HepG2 (cell line): ENCODE results near the gene CHST14. TPM values are rescaled to one million over a fixed set of nuclear protein-coding genes. Genes with fewer than 3 reads are reported as not detected.
A peak's percentile ranks its signal among the peaks of the same experiment; 100 is the strongest.

Experiments used
- ATAC-seq: fragments of 200-7000 bp; cut with Tn5 transposase; 3 replicates; pipeline ENCODE4 v1.9.1; 2020; ENCODE audit warnings: mild to moderate bottlenecking, moderate library complexity
- BruUV-seq: library from RNA; stranded (reverse); fragments of 400-500 nt; replicated peaks from 2 replicates; lab custom pipeline; 2021; lab: Mats Ljungman, UMichigan
- CTCF ChIA-PET: fragments of 300-600 bp; formaldehyde crosslinking; extraction: SDS; loops from one replicate; lab custom pipeline; 2021; ENCODE audit warnings: low total read pairs, inconsistent platforms, low intra/inter-chr PET ratio; lab: Yijun Ruan, JAX
- POLR2A ChIA-PET: fragments of 350-600 bp; sonication (Branson Sonifier 250); formaldehyde crosslinking; loops from one replicate; lab custom pipeline; 2020; ENCODE audit warnings: antibody characterized with exemption, inconsistent platforms; lab: Yijun Ruan, JAX
- DNase-seq: peaks from one replicate; pipeline ENCODE4 v3.0.0-alpha.2; 2015; ENCODE audit warnings: low spot score
- FAIRE-seq: peaks from 3 replicates; lab custom pipeline; 2011; peaks lifted over from hg19 to GRCh38; lab: Jason Lieb, UNC
- H2AFZ ChIP-seq: one replicate; pipeline ENCODE4 v1.6.1; 2011; ENCODE audit warnings: low read length, inconsistent platforms
- H3K27ac ChIP-seq: fragments of 300-600 bp; 3 replicates; pipeline ENCODE4 v1.8.0; 2011; ENCODE audit warnings: mixed run types, mild to moderate bottlenecking, mixed read lengths, low read length, inconsistent platforms; ENCODE audit not compliant: insufficient read depth; ENCODE audit errors: extremely low read length
- H3K27me3 ChIP-seq, 2 experiments: fragments of 200-600 bp in 1 of 2; 2 replicates in 1 of 2; 3 replicates in 1 of 2; pipeline versions ENCODE4 v1.6.0 to v1.8.0; 2011; ENCODE audit warnings: low read length in 2 of 2, mild to moderate bottlenecking in 2 of 2, moderate library complexity in 2 of 2, inconsistent platforms in 1 of 2; ENCODE audit not compliant: insufficient read depth in 2 of 2, control insufficient read depth in 1 of 2
- H3K36me3 ChIP-seq, 2 experiments: fragments of 200-600 bp in 1 of 2; replicated peaks in 1 of 2; 2 replicates in 1 of 2; 3 replicates in 1 of 2; pipeline versions ENCODE4 v1.5.1 to v1.8.0; 2011; ENCODE audit warnings: low read length in 2 of 2, inconsistent platforms in 1 of 2; ENCODE audit not compliant: insufficient read depth in 2 of 2, control insufficient read depth in 1 of 2
- H3K4me1 ChIP-seq: 2 replicates; pipeline ENCODE4 v1.5.1; 2012; ENCODE audit warnings: low read length, inconsistent platforms; ENCODE audit not compliant: insufficient read depth
- H3K4me2 ChIP-seq: 2 replicates; pipeline ENCODE4 v1.6.0; 2011; ENCODE audit warnings: low read depth, low read length, inconsistent platforms
- H3K4me3 ChIP-seq, 3 experiments: fragments of 200-600 bp in 1 of 3; sonication (generic), shearing (Covaris generic) in 1 of 3; replicated peaks in 1 of 3; 2 replicates each; pipeline ENCODE4 v1.5.1; 2011 to 2016; ENCODE audit warnings: low read length in 3 of 3, inconsistent platforms in 2 of 3, low read depth in 2 of 3, mild to moderate bottlenecking in 2 of 3, control low read depth in 1 of 3, mixed read lengths in 1 of 3; ENCODE audit not compliant: insufficient read depth in 1 of 3
- H3K79me2 ChIP-seq: one replicate; pipeline ENCODE4 v1.6.1; 2011; ENCODE audit warnings: low read length, inconsistent platforms; ENCODE audit not compliant: insufficient read depth
- H3K9ac ChIP-seq: 2 replicates; pipeline ENCODE4 v1.6.0; 2011; ENCODE audit warnings: mild to moderate bottlenecking, low read depth, low read length, inconsistent platforms; ENCODE audit not compliant: insufficient read depth
- H3K9me3 ChIP-seq: 2 replicates; pipeline ENCODE4 v1.5.1; 2012; ENCODE audit warnings: mild to moderate bottlenecking, low read length
- H4K20me1 ChIP-seq: 2 replicates; pipeline ENCODE4 v1.6.0; 2011; ENCODE audit warnings: inconsistent platforms, mild to moderate bottlenecking, low read length, moderate library complexity; ENCODE audit not compliant: insufficient read depth
- AGO1 ChIP-seq: fragments of 200-400 bp; formaldehyde crosslinking; IDR thresholded peaks from 2 replicates; pipeline ENCODE4 v1.6.1; 2017; ENCODE audit warnings: mild to moderate bottlenecking, low read depth, low read length, moderate library complexity; ENCODE audit not compliant: poor library complexity, severe bottlenecking
- KLF11 ChIP-seq: IDR thresholded peaks from 2 replicates; pipeline ENCODE4 v1.6.1; 2016; ENCODE audit warnings: missing compliant biosample characterization
- MATR3 ChIP-seq: sonication (generic); formaldehyde crosslinking; IDR thresholded peaks from 2 replicates; pipeline ENCODE4 v1.4.0; 2020; ENCODE audit warnings: missing genetic modification reagents
- RFX5 ChIP-seq: IDR thresholded peaks from 2 replicates; pipeline ENCODE4 v1.6.1; 2011; ENCODE audit warnings: low read depth, low read length, improper control_type of control experiment
- TCF7L2 ChIP-seq: IDR thresholded peaks from 2 replicates; pipeline ENCODE4 v1.6.1; 2011; ENCODE audit warnings: mild to moderate bottlenecking, low read depth, low read length, moderate library complexity
- TEAD3 ChIP-seq: optimal IDR thresholded peaks from 2 replicates; pipeline ENCODE3; 2016; ENCODE audit warnings: borderline replicate concordance
- YEATS4 ChIP-seq: sonication (generic); formaldehyde crosslinking; IDR thresholded peaks from 2 replicates; pipeline ENCODE4 v1.4.0; 2020; ENCODE audit warnings: missing genetic modification reagents, borderline replicate concordance
- YY1 ChIP-seq: IDR thresholded peaks from 2 replicates; pipeline ENCODE4 v1.6.1; 2011; ENCODE audit warnings: low read length, low read depth, moderate library complexity, mild to moderate bottlenecking; ENCODE audit not compliant: insufficient read depth, insufficient replicate concordance
- ZNF180 ChIP-seq: sonication (generic); formaldehyde crosslinking; IDR thresholded peaks from 2 replicates; pipeline ENCODE4 v1.4.0; 2020; ENCODE audit warnings: low read depth, missing genetic modification reagents, borderline replicate concordance
- ZNF431 ChIP-seq: sonication (generic); formaldehyde crosslinking; IDR thresholded peaks from 2 replicates; pipeline ENCODE4 v1.9.0; 2022; ENCODE audit warnings: missing genetic modification reagents, low read depth, mild to moderate bottlenecking, borderline replicate concordance
- ZNF558 ChIP-seq: sonication (generic); formaldehyde crosslinking; IDR thresholded peaks from 2 replicates; pipeline ENCODE4 v1.9.0; 2022; ENCODE audit warnings: mild to moderate bottlenecking, missing genetic modification reagents, borderline replicate concordance
- ZNF781 ChIP-seq: sonication (generic); formaldehyde crosslinking; IDR thresholded peaks from 2 replicates; pipeline ENCODE4 v1.5.1; 2020; ENCODE audit warnings: borderline replicate concordance, mild to moderate bottlenecking, missing genetic modification reagents; ENCODE audit errors: not compliant biosample characterization
- WGBS: methylation state at CpG from one replicate; pipeline ENCODE4 v1.1.6; 2017; ENCODE audit warnings: low lambda C conversion rate; 5-methylcytosine and 5-hydroxymethylcytosine counted together
- in situ Hi-C: cut with HindIII; loops from 2 replicates; pipeline ENCODE4 v1.10.0; 2017; ENCODE audit warnings: low pct_unique_long_range_greater_than_20kb; ENCODE audit not compliant: extremely low pct_ligation_motif_present
- intact Hi-C: fragments of 100-400 bp; cut with micrococcal nuclease; formaldehyde crosslinking; loops from one replicate; pipeline ENCODE4 v1.10.0; 2022; ENCODE audit not compliant: unreplicated experiment
- polyA plus RNA-seq, 8 experiments: library from polyadenylated mRNA; depleted of rRNA in 3 of 8; stranded (reverse) in 7 of 8; unstranded in 1 of 8; fragments of >200 nt; fragmentation: Illumina TruSeq in 4 of 8; extraction: Trizol in 4 of 8; gene quantifications; 2 replicates each; pipeline versions ENCODE4 v1.2.1 to v1.2.3, GENCODE V29; 2011 to 2016; ENCODE audit warnings: low read depth in 4 of 8, missing spikeins in 1 of 8, mixed read lengths in 1 of 8; ENCODE audit not compliant: insufficient read depth in 1 of 8
- total RNA-seq, 5 experiments: library from RNA; depleted of rRNA; stranded (reverse); fragments of >200 nt; fragmentation: Illumina TruSeq; extraction: Trizol; gene quantifications; 2 replicates each; pipeline ENCODE4 v1.2.3, GENCODE V29; 2016; ENCODE audit warnings: low read depth in 1 of 5
- TF ChIP-seq, protein P1 (sequence below): sonication (generic); formaldehyde crosslinking; IDR thresholded peaks from 2 replicates; pipeline ENCODE4 v1.4.0; 2020; ENCODE audit warnings: missing genetic modification reagents, borderline replicate concordance

Gene CHST14
- total and polyA plus RNA-seq, 2 of the 13 experiments (the other 11 are each of a cell fraction or from before 2014, with no cell fraction given), result 8.9 to 12.4 TPM

DNA sequence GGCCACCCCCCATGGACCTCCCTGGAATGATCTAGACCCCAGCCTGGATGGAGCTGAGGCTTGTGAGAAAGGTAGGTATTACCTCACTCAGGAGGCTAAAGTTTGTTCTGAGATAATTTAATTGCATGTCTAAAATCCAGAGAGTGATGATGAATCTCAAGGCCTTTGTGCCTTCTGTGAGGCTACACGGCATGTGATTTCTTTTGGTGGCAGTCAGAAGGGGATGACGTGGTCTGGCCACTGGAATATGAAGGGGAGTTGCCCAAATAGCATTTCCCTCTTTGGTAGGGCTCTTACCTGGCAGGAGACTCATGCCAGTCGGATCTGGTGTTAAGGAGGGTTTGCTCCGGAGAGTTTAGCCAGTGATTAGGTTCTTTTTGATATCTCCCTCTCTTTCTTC, 27.5 kb upstream of the CHST14 start:
- no peak for DNase-seq
- TF ChIP-seq ZNF180 (CRISPR knock-in tag), result no peak
- TF ChIP-seq TEAD3, result peak; percentile 7
- no peak for TF ChIP-seq RFX5
- BruUV-seq, result no TSS peak
- WGBS, result 93% methylated on average over 4 of the region's 4 CpGs
- peak overlapping the region; percentile 70 for H3K4me2 ChIP-seq
- no peak overlapping the region for H3K4me3 ChIP-seq
- peaks cover 12% of the 10 kb centered on the region; the same call in 1 of the 2 replicates for H4K20me1 ChIP-seq
- peaks cover 2 to 18% of the 10 kb centered on the region in 2 experiments; a peak in 3 of 5 replicates for H3K27me3 ChIP-seq
- no peaks in the 10 kb centered on the region; a peak in 1 of 5 replicates for H3K36me3 ChIP-seq
- H3K9me3 ChIP-seq, result no peaks in the 10 kb centered on the region
- ChIA-PET CTCF (interaction anchor here (1.2 to 1.5 kb wide), 2 partner anchors 64 to 76 kb away, joined by 4 read pairs; no protein-coding TSS in a partner anchor), POLR2A (interaction anchor here (0.7 kb wide), 1 partner anchor 276 kb away, joined by 3 read pairs; no protein-coding TSS in a partner anchor)
- no peak overlapping the region for H2AFZ ChIP-seq
- intact Hi-C loops, result loop anchor here (5.0 kb wide), 1 partner anchor 64 kb away; no protein-coding TSS in a partner anchor
- H3K79me2 ChIP-seq, result peaks cover 52% of the 10 kb centered on the region
- H3K4me1 ChIP-seq, result peaks cover 46% of the 10 kb centered on the region
- in situ Hi-C loops, result loop anchor here (5.0 kb wide), 1 partner anchor 69 kb away; no protein-coding TSS in a partner anchor
- no peak for ATAC-seq
- no peak overlapping the region for H3K27ac ChIP-seq
- peak overlapping the region; percentile 23; the same call in 1 of the 2 replicates for H3K9ac ChIP-seq
- no peak for FAIRE-seq

DNA sequence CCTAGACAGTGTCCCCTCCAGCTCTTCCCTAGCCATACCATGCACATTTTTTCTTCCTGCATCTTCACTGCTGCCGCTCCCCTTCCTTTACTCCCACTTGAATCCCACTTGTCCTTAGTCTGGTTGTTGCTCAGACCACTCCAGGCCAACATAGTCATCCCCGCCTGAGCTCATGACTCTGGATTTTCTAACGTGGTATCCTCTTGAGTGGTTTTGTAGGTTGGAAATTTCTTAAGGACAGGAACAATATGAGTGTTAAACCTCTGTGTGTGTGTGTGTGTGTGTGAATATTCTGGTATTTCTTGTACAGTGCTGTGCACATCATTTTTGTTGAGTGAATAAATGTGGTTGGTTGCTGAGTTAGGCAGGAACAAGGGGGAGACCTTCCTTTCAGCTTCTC, 26.9 kb upstream of the CHST14 start:
- Histone ChIP-seq H3K9ac (no peak overlapping the region), H3K36me3 (no peaks in the 10 kb centered on the region; a peak in 1 of 5 replicates), H3K27ac (no peak overlapping the region), H3K27me3 (peaks cover 0 to 12% of the 10 kb centered on the region in 2 experiments; a peak in 2 of 5 replicates), H3K4me1 (peaks cover 46% of the 10 kb centered on the region), H3K79me2 (peaks cover 54% of the 10 kb centered on the region), H3K4me3 (no peak overlapping the region), H2AFZ (no peak overlapping the region), H3K4me2 (no peak overlapping the region), H3K9me3 (no peaks in the 10 kb centered on the region), H4K20me1 (peaks cover 12% of the 10 kb centered on the region; the same call in 1 of the 2 replicates)
- POLR2A ChIA-PET, result no interaction called here
- CTCF ChIA-PET, result interaction anchor here (1.5 kb wide), 1 partner anchor 63 kb away, joined by 4 read pairs; no protein-coding TSS in a partner anchor
- 95% methylated on average over 3 of the region's 3 CpGs for WGBS
- DNase-seq (no peak), FAIRE-seq (no peak), ATAC-seq (no peak)
- in situ Hi-C loops (loop anchor here (5.0 kb wide), 1 partner anchor 68 kb away; no protein-coding TSS in a partner anchor), intact Hi-C loops (loop anchor here (5.0 kb wide), 1 partner anchor 63 kb away; no protein-coding TSS in a partner anchor)
- no TSS peak for BruUV-seq
- TF ChIP-seq ZNF781 (CRISPR knock-in tag) (no peak), AGO1 (no peak), ZNF558 (CRISPR knock-in tag) (no peak), ZNF431 (no peak), TEAD3 (no peak), YY1 (no peak), MATR3 (CRISPR knock-in tag) (no peak), TCF7L2 (no peak), KLF11 (no peak), YEATS4 (CRISPR knock-in tag) (no peak)
- TF ChIP-seq, protein P1, sequence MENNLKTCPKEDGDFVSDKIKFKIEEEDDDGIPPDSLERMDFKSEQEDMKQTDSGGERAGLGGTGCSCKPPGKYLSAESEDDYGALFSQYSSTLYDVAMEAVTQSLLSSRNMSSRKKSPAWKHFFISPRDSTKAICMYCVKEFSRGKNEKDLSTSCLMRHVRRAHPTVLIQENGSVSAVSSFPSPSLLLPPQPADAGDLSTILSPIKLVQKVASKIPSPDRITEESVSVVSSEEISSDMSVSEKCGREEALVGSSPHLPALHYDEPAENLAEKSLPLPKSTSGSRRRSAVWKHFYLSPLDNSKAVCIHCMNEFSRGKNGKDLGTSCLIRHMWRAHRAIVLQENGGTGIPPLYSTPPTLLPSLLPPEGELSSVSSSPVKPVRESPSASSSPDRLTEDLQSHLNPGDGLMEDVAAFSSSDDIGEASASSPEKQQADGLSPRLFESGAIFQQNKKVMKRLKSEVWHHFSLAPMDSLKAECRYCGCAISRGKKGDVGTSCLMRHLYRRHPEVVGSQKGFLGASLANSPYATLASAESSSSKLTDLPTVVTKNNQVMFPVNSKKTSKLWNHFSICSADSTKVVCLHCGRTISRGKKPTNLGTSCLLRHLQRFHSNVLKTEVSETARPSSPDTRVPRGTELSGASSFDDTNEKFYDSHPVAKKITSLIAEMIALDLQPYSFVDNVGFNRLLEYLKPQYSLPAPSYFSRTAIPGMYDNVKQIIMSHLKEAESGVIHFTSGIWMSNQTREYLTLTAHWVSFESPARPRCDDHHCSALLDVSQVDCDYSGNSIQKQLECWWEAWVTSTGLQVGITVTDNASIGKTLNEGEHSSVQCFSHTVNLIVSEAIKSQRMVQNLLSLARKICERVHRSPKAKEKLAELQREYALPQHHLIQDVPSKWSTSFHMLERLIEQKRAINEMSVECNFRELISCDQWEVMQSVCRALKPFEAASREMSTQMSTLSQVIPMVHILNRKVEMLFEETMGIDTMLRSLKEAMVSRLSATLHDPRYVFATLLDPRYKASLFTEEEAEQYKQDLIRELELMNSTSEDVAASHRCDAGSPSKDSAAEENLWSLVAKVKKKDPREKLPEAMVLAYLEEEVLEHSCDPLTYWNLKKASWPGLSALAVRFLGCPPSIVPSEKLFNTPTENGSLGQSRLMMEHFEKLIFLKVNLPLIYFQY (CRISPR knock-in tag), result no peak
